ENCODE results near the gene MGAT3.
"Not testable (repeated sequence)": the region's sequence is repeated elsewhere in the genome, so short reads cannot be mapped to it uniquely, and the experiment has no call there.

The MGAT3 gene

DNA sequence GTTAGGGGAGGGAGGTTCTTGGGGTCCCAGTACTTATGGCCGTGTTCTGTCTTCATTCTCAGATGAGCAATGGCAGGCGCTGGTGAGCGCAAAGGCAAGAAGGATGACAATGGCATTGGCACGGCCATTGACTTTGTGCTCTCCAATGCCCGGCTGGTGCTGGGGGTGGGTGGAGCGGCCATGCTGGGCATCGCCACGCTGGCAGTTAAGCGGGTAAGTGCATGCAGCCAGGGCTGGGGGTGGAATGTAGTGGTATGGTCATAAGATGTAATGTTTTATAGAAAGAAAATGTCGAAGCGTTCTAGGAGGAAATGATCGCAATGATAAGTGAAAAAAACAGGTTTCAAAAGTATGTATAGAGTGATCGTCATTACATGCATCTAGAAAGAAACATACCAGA is 54.4 kb downstream of the MGAT3 start:
- no peak for DNase-seq (ENCODE audit: low read depth in 1 of 2, low spot score in 1 of 2)
- in situ Hi-C loops (cut with HindIII; ENCODE audit: low pct_unique_long_range_greater_than_20kb, low sequenced_read_pairs) = no loop called here
- no peak for TF ChIP-seq JUND (IDR thresholded peaks at IDR 0.05; ENCODE audit: low read depth)

DNA sequence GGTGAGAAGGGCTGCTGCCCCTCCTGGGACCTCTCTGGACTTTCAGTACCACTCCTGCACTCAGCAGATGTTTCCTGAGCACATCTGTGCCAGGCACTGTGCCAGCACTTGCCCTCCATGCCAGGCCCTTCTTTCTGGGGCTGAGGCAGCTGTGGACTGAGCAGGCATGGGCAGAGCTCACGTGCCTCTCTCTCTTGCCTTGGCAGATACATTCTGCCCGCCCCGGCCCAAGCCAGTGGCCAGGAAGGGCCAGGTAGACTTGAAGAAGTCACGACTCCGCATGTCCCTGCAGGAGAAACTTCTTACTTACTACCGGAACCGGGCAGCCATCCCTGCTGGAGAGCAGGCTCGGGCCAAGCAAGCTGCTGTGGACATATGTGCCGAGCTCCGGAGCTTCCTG is 55.2 kb downstream of the MGAT3 start:
- in situ Hi-C loops (cut with HindIII; ENCODE audit: low pct_unique_long_range_greater_than_20kb, low sequenced_read_pairs) = no loop called here
- TF ChIP-seq JUND (IDR thresholded peaks at IDR 0.05; ENCODE audit: low read depth) = no peak
- no peak for DNase-seq (ENCODE audit: low read depth in 1 of 2, low spot score in 1 of 2)

- no peak for TF ChIP-seq JUND (IDR thresholded peaks at IDR 0.05; ENCODE audit: low read depth)
- no peak for DNase-seq (ENCODE audit: low read depth in 1 of 2, low spot score in 1 of 2)
- in situ Hi-C loops (cut with HindIII; ENCODE audit: low pct_unique_long_range_greater_than_20kb, low sequenced_read_pairs) = no loop called here
Observed at GRCh38 chr22:39513791-39514190, 57.0 kb downstream of the MGAT3 start.

GRCh38 chr22:39514373-39514973 is 57.7 kb downstream of the MGAT3 start:
- DNase-seq (ENCODE audit: low read depth in 1 of 2, low spot score in 1 of 2) = no peak
- in situ Hi-C loops (cut with HindIII; ENCODE audit: low pct_unique_long_range_greater_than_20kb, low sequenced_read_pairs) = no loop called here
- TF ChIP-seq JUND (IDR thresholded peaks at IDR 0.05; ENCODE audit: low read depth) = no peak

DNA sequence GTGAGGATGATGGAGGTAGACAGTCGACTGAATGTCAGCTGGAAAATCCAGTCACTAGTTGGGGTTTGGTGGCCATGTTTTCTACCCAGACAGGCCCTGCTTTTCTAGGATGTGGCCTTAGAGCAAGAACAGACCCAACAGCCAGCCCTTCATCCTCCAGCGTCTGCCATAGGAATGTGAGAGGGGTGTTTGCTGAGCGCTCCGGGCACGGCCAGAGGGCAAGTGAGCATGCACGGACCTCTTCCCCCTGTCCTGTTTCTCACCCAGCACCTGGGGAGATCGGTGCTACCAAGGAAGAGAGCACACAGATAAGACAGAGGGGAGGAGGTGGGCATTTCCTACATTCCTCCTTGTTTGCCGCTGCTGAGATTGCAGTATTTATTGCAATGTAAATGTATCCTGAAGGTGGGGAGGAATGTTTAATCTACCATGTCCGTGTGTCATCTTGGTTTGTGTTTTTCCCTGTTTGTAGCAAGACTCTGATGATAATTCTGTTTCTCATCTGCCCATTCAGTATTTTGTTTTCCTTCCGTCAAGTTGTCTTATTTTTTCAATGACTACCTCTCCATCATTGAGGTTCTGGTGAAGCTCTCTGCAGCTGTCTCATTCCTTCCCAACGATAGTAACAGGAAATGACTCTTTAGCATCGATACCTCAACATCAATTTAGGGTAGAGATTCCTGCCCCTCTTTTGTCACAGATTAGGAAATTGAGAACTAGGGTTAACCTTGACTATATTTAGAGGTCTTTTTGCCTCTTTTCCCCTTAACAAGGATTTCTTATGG is 58.6 kb downstream of the MGAT3 start:
- no peak for TF ChIP-seq JUND (IDR thresholded peaks at IDR 0.05; ENCODE audit: low read depth)
- in situ Hi-C loops (cut with HindIII; ENCODE audit: low pct_unique_long_range_greater_than_20kb, low sequenced_read_pairs) = no loop called here

GRCh38 chr22:39517470-39517869 is 60.7 kb downstream of the MGAT3 start:
- in situ Hi-C loops (cut with HindIII; ENCODE audit: low pct_unique_long_range_greater_than_20kb, low sequenced_read_pairs) = no loop called here
- no peak for DNase-seq (ENCODE audit: low read depth in 1 of 2, low spot score in 1 of 2)
- no peak for TF ChIP-seq JUND (IDR thresholded peaks at IDR 0.05; ENCODE audit: low read depth)

More for the DNA sequence above, 58.6 kb downstream of the MGAT3 start:
- DNase-seq (ENCODE audit: low read depth in 1 of 2, low spot score in 1 of 2) = no peak

DNA sequence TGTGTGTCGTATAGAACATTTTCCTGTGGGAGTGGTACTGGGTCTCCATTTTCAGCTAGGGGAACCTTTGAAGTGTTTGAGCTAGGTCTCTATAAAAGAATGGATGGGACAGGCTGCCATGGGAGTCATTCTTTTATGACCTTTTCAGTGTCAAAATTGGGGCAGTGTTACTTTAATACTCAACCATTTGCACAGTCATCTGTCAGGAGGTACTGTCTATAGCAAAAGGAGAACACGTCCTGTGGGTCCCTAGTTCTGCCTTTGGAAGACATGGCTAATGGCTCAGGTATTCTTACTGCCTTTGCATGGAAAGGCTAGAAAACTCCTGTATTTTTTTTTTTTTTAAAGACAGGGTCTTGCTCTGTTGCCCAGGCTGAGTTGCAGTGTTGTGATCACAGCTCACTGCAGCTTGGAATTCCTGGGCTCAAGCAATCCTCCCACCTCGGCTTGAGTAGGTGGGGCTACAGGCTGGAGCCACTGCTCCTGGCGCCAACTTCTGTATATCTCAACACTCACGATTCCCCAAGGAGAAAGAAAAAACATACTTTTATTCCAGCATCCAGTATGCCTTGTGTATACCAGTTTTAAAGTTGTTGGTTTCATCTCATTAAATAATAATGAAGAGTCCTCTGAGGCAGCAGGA is 61.5 kb downstream of the MGAT3 start:
- in situ Hi-C loops (cut with HindIII; ENCODE audit: low pct_unique_long_range_greater_than_20kb, low sequenced_read_pairs) = no loop called here
- TF ChIP-seq JUND (IDR thresholded peaks at IDR 0.05; ENCODE audit: low read depth) = no peak

GRCh38 chr22:39518996-39519680 is 62.3 kb downstream of the MGAT3 start:
- DNase-seq (ENCODE audit: low read depth in 1 of 2, low spot score in 1 of 2) = peak in 1 of 2 experiments; percentile 41
- TF ChIP-seq JUND (IDR thresholded peaks at IDR 0.05; ENCODE audit: low read depth) = no peak
- in situ Hi-C loops (cut with HindIII; ENCODE audit: low pct_unique_long_range_greater_than_20kb, low sequenced_read_pairs) = no loop called here

More for the DNA sequence above, 61.5 kb downstream of the MGAT3 start:
- no peak for DNase-seq (ENCODE audit: low read depth in 1 of 2, low spot score in 1 of 2)

DNA sequence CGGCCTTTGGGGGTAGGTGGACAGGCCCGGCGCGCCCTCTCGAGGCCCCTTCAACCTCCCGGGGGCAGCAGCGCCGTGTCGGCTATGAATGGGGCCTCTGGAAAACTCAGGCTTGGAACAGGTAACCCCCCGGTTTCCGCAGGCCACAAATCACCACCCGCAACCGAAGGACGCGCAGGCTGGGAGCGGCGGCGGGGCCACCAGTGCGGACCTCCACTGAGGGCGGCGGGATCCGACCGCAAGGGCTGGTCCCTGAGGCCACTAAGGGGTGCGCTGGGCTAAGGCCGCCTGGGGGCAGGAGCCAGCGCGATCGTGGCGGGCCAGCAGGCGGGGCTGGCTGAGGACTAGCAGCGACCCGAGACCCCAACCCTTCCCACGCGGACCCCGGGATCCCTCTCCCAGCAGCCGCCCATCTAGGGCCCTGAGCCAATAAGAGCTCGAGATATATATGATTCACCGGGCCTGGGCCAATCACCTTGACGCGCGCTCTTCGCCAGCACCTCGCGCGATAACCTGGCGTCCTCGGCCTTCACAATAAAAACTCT is 62.9 kb downstream of the MGAT3 start:
- no peak for TF ChIP-seq JUND (IDR thresholded peaks at IDR 0.05; ENCODE audit: low read depth)
- peak; percentile 96 to 98 for DNase-seq (ENCODE audit: low read depth in 1 of 2, low spot score in 1 of 2)
- in situ Hi-C loops (cut with HindIII; ENCODE audit: low pct_unique_long_range_greater_than_20kb, low sequenced_read_pairs) = no loop called here

- in situ Hi-C loops (cut with HindIII; ENCODE audit: low pct_unique_long_range_greater_than_20kb, low sequenced_read_pairs) = no loop called here
- peak in 1 of 2 experiments; percentile 64 for DNase-seq (ENCODE audit: low read depth in 1 of 2, low spot score in 1 of 2)
- no peak for TF ChIP-seq JUND (IDR thresholded peaks at IDR 0.05; ENCODE audit: low read depth)
Observed at GRCh38 chr22:39520226-39521105, 63.7 kb downstream of the MGAT3 start, which contains the start of gene ATF4. TSS of gene ATF4 (plus strand) at chr22:39520562. CDS start at chr22:39521446, 884 bp downstream.

DNA sequence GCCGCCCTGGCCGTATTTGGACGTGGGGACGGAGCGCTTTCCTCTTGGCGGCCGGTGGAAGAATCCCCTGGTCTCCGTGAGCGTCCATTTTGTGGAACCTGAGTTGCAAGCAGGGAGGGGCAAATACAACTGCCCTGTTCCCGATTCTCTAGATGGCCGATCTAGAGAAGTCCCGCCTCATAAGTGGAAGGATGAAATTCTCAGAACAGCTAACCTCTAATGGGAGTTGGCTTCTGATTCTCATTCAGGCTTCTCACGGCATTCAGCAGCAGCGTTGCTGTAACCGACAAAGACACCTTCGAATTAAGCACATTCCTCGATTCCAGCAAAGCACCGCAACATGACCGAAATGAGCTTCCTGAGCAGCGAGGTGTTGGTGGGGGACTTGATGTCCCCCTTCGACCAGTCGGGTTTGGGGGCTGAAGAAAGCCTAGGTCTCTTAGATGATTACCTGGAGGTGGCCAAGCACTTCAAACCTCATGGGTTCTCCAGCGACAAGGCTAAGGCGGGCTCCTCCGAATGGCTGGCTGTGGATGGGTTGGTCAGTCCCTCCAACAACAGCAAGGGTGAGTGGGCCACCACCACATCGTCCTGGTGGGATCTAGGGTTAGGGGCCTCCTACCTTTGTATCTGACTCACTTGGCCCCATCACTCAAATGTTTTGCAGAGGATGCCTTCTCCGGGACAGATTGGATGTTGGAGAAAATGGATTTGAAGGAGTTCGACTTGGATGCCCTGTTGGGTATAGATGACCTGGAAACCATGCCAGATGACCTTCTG is 64.5 kb downstream of the MGAT3 start:
- in situ Hi-C loops (cut with HindIII; ENCODE audit: low pct_unique_long_range_greater_than_20kb, low sequenced_read_pairs) = not testable (repeated sequence)
- DNase-seq (ENCODE audit: low read depth in 1 of 2, low spot score in 1 of 2) = peak in 1 of 2 experiments; percentile 68

DNA sequence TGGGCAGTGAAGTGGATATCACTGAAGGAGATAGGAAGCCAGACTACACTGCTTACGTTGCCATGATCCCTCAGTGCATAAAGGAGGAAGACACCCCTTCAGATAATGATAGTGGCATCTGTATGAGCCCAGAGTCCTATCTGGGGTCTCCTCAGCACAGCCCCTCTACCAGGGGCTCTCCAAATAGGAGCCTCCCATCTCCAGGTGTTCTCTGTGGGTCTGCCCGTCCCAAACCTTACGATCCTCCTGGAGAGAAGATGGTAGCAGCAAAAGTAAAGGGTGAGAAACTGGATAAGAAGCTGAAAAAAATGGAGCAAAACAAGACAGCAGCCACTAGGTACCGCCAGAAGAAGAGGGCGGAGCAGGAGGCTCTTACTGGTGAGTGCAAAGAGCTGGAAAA is 65.3 kb downstream of the MGAT3 start:
- in situ Hi-C loops (cut with HindIII; ENCODE audit: low pct_unique_long_range_greater_than_20kb, low sequenced_read_pairs); DNase-seq (ENCODE audit: low read depth in 1 of 2, low spot score in 1 of 2): not testable (repeated sequence)

Measured in T47D (cell line).